Activated T-cell treated with anti-CD3 and anti-CD28 coated beads, Interleukin-2, amount 50 U/mL, for 48 hours (primary cell): ENCODE results near the gene OR2T27.
"Not testable (repeated sequence)": the region's sequence is repeated elsewhere in the genome, so short reads cannot be mapped to it uniquely, and the experiment has no call there.

Experiments
- DNase-seq, 2 experiments: peaks; one replicate each; pipeline ENCODE4 v3.0.0-alpha.2; 2020

OR2T27 gene, protein sequence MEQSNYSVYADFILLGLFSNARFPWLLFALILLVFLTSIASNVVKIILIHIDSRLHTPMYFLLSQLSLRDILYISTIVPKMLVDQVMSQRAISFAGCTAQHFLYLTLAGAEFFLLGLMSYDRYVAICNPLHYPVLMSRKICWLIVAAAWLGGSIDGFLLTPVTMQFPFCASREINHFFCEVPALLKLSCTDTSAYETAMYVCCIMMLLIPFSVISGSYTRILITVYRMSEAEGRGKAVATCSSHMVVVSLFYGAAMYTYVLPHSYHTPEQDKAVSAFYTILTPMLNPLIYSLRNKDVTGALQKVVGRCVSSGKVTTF

DNA sequence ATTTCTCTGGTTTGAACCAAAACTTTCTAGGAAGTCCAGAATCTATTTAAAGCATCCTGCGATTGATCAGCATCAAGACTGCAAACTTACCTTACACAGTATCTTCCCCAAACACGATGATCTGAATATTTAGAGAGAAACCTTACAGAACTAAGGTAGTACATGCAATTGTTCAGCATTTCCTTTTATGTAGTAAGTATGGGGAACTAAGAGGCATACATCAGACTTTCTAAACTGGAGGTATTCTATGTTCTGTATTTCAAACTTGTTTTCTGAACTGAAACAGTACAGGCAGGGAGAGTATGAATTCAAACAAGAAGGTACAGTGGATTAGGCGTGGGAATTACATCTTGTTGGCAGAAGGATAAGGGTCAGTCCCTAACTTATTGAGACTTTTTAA, at the start of gene OR2T27:
OR2T27 (minus strand) TSS at position 175 of the 400 bp plus-strand sequence. CDS start 4,644 bp downstream, outside the sequence.
- not testable (repeated sequence) for DNase-seq

DNA sequence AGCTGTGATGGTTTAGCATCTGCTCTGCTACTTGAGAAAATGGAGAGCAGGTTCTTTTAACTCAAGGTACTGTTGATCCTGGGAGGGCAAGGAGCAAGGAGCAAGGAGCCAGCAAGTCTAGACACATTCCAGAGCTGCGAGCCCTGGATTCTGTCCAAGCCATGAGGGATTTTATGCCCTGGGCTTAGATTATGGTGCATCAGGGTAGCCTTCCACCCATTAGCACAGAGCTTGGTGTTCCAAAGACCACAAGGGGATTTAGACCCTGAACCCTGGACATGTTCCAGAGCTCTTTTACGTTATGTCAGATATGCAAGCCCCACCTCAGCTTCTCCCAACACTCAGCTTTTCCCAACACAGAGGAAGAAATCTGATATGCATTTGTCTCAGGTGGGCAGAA, 49.3 kb upstream of the OR2T27 start:
- no peak for DNase-seq

DNA sequence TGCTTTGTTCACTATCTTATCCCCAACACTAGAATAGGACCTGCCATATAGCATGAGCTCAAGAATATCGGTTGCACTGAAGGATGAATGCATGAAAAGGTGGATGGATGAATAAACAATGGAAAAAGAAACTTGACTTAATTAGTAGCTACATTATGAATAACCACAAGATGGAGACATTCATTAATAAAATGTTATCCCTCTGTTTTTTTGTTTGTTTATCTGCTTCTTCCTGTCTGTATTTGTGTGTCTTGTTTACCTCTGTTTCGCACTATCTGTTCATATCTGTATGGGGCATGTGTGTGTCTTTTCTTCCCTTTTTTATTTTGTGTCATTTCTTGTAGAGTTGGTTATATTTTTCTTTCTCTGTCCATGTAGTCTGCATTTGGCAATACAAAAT, 48.3 kb upstream of the OR2T27 start:
- no peak for DNase-seq

DNA sequence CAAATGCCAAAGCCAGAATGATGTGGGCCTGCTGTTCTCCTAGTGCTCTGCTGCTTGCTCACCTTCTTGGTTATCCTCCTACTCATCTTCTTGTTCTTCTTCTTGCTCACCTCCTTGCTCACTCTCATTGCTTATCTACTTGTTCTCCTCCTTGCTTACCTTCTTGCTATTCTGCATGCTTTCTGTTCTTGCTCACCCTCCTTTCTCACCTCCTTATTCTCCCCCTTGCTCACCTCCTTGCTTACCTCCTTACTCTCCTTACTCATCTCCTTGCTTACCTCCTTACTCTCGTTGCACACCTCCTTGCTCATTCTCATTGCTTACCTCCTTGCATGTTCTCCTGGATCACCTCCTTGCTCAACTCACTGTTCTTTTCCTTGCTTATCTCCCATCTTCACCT, 47.4 kb upstream of the OR2T27 start, which contains the start of gene OR14I1:
OR14I1 (minus strand) TSS at position 53 of the 400 bp plus-strand sequence.
- DNase-seq, result no peak

DNA sequence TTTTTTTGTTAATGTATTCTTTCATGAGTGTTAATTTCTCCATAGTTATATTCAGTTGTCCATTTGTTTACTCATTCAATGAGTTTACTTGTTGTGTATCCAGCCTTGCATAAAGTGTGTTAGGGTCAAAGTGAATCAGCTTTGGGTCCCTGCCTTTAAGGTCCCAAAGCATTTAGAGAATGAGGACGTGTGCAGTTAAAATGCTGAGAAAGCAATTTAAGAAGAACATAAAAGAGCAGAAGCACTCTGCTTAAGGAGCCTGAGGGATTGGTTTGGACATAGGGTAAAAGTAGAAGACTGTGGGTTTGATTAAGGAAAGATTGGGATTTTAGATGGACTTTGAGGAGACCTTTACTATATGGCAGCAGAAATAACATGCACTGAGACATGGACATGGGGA, 43.8 kb upstream of the OR2T27 start:
- DNase-seq, result no peak

DNA sequence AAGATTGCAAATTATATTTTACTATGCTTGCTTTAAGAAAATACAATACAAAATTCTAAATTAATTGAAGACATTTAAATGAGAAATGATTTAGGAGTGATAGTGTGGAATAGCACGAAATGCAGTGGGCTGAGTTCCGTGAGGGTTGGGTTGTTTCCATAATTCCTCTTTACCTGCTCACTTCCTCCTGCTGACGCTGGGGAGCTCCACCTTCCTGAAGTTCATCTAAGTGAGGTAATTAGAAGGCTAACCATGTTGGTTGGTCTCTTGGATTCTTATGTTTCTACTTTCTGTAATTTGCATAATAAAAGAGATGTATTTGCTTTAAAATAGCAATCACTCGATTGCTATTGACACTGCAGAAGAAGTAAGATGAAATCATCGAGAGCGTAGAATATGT, 42.6 kb upstream of the OR2T27 start:
- no peak for DNase-seq

DNA sequence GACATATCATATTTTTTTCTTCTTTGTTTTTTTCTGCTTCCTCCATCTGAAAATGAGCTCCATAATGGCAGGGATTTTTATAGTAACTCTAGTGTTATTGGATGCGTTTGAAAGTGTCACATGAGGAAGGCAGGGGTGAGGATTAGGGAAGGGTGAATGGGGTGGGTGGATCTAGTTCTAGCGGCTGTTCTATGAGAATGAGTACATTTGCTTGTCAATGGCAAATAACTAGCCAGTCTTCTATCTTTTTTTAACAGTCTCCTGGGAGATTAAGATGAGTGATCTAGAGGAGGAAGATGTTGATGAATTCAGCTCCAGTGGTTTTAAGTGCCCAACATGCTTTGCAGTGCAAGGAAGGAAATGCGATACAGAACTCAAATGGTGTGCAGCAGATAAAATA, 41.4 kb upstream of the OR2T27 start:
- no peak for DNase-seq

DNA sequence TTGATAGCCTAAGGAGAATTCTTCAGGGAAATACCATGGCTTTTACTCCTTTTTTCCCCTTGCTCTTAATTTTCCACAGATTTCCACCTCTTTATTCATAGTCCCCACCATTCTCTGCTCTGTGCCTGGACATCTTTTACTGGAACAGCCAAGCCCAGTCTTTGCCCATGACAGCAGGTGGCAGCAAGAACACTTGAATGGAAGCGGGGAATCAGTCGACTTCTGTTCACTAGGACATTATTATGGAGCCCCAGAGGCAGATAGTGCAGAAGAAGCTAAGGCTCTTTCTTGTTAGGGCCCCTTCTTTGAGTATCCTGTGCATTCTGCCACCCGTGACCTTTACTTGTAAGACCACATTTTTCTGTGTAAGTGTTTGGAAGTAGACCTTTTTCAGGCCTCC, 40.9 kb upstream of the OR2T27 start:
- DNase-seq, result no peak

DNA sequence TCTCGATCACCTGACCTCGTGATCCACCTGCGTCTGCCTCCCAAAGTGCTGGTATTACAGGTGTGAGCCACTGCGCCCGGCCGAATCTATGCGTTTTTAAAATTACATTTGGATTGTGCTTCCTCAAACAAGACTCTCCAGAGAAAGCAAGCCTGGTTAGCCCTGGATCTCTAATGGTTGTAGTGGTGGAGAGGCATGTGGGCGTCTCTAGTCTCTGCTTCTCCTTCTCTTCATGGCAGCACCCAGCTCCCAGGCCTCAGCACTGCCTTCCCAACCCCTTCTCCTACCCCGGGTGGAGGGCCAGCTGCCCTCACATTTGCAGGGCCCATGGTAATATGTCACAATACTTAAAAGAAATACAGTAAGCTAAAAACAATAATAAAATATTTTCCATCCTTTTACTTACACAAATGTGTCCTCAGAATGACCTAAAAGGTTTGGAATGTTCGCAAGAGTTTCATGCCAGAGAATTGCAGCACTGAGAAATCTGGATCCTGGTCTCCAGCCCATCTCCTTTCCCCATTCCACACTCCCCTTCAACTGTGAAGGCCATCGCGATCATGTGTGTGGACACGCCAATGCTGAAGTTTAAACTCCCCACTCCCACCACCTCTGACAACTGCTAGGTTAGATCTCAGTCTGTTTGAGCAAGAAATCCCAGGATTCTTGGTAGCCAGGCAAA, 40.3 kb upstream of the OR2T27 start:
- DNase-seq, result no peak

DNA sequence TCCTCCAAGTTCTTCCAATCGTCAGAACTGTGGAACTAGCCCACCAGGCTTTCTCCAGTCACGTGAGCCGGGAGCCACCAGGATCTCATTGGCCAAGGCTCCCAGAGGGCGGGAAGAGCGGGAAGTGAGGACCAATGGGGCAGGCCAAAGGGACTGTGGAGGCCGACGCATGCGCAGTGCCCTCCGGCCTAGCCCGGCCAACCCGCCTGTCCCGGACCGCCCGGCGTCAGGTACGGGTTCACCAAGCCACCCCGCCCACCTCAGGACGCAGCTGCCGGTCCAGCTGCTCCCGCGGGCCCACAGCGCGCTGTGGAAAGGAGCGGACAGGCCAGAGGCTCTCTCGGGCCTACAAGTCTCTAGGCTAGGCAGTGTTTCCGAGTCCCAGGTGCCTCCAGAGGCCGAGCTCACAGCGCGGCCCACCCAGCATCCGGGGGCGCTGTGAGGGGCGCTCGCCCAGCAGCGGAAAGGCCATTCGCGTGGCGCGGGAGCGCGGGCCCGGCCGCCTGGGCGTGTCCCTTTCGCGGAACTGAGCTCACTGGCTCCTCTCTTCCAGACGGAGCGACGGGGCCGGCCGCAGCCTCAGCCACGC, 36.3 kb upstream of the OR2T27 start:
- DNase-seq, result no peak

DNA sequence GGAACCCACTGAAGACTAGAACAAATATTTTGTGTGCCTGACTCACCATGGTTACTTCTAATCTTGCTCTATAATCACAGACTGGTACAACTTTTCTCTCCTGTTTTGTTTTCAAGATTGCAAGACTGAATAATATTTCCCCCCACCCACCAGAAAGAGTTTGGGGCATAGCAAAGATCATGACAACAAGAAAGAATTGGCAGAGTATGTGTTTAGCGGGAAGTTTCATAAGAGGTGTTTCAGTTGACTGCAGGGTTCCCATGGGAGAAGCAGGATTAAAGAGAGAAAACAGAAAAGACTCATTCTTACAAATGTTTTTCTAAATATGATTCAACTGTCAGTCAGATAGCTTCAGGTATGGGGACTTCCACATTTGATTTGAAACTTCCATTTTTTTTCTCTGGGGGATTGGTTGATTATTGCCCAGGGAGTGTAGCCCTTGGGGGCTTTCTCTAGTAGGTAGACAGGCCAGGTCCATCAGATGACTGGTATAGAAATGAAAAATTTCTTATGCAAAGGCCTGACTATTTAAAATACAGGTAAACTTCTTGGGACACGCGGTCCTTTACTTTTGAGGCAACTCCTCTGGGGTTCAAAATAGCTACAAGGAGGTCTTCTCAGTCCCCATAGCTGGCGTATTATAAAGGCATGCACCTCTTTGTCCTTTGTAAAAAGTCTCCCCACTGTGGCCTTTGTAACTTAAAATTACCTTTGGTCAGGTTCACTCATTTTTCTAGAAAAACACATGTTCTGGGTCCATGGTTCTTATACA, 33.4 kb upstream of the OR2T27 start:
- DNase-seq, result no peak

DNA sequence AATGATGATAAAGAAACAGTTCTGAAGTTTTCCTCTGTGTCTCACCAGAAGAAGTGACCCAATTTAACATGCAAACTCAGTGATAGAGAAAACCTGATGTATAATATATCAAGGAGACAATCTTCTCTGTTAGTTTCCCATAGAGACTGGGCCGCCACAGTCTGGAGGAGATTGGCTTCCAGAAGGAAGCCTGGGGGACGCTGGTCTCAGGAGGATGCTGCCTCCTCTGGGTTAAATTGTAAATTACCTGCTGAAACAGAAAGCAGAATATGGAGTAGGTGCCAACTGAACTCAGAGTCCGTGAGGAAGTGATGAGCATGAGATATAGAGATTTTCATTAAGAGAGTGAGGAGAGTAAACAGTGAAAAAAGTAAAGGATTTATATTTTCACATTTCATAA, 31.5 kb upstream of the OR2T27 start:
- peak in 1 of 2 experiments; percentile 22 for DNase-seq

DNA sequence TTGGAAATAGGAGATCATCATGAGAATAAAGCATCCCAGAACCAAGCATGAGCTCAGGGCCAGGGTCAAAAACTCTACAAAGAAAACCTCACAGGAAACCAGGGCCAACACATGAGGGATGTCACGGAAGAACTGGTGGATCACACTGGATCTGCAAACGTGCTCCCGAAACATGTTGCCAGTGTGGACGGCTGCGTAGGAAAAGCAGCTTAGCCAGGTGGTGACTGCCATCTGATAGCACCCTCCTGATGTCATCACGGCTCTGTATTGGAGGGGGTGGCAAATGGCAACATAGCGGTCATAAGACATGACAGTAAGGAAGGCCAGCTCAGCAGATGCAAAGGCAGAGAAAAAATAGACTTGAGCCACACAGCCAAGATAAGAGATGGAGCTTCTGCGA, 26.3 kb upstream of the OR2T27 start:
- no peak for DNase-seq

DNA sequence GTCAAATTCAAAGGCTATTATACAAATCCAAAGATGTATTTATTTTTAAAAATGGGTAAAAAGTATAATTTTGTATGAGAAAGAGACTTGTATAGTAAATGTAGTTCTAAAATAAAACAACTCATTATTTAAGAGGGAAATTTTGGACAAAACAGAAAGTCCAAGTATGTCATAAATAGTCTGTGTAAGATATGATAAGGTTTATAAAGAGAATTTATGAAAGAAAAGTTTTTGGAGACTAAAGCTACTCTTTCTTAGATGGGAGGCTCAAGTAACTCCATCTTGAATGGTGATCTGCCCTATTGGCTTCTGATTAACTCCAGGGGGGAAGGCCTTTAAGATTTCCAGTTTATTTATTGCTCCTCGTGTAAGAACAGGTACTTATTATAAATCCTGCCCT, 14.7 kb upstream of the OR2T27 start:
- no peak for DNase-seq

DNA sequence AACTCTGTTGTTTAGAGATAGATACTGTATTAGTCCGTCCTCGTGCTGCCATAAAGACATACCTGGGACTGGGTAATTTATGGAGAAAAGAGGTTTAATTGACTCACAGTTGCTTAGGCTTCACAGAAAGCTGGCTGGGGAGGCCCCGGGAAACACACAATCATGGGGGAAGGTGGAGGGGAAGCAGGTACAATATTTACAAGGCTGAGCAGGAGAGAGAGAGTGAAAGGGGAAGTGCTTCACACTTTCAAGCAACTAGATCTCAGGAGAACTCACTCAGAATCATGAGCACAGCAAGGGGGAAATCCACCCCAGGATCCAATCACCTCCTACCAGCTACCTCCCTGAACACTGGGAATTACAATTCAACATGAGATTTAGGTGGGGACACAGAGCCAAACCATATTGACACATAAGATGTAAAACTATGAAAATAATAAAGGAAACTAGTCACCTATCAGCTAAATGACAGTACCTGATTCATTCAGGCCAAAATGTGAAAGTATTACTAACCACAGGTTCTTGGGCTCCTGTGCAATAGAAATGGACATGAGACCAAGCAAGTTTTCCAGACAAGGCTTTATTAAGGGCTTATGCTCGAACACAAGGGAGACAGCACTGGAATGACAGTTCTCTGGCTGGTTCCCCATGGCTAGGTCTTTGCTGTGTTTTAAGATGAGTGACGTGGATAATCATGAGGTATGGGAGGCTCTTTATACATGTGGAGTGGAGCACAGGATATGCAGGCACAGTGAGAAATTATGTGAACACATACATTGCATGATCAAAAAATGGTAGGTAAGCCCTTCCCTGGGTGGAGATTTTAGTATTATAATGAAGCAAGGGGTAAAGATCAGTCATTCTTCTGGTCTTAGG, 8.4 kb upstream of the OR2T27 start:
- DNase-seq, result not testable (repeated sequence)

DNA sequence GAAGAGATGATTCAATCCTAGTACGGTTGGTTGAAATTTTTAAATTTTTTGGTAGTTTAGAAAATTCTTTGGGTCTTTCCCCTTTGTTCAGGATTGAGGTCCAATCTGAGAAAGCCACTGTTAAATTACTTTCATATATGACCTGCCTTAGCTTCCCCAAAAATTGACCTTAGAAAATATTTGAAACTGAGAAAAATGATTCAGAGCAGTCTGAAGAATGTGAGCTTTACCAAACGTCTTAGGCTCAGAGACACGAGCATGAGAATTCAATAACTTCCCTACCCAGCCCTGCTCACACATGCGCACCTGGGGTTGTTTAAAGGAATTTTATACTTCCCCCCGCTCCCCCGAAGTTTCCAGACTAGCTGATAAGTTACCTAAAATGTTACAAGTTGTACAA, 1.5 kb upstream of the OR2T27 start:
- not testable (repeated sequence) for DNase-seq

DNA sequence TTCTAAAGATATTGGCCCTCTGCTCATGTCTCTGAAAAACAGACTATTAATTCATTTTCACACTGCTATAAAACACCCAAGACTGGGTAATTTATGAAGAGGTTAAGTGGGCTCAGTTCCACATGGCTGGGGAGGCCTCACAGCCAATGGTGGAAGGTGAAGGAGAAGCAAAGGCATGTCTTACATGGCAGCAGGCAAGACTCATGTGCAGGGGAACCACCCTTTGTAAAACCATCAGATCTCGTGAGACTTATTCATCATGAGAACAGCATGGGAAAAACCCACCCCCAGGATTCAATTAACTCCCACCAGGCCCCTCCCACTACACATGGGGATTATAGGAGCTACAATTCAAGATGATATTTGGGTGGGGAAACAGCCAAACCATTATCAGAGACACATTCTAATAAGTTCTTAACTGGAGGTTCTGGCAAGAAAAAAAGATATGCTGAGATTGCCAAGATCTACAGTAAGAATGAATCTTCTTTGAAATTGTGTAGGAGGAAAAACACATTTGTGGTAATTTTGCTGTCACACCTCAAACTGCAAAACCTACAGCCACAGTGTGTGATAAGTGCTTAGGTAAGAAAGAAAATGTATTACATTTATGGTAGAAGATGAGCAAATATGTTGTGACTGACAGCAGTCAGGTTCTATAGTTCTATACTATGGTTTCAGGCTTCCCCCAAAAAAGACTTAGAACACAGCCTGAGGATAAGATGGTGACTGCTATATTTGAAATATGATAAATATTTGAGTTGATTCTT, 6.4 kb downstream of the OR2T27 start:
- DNase-seq, result not testable (repeated sequence)

DNA sequence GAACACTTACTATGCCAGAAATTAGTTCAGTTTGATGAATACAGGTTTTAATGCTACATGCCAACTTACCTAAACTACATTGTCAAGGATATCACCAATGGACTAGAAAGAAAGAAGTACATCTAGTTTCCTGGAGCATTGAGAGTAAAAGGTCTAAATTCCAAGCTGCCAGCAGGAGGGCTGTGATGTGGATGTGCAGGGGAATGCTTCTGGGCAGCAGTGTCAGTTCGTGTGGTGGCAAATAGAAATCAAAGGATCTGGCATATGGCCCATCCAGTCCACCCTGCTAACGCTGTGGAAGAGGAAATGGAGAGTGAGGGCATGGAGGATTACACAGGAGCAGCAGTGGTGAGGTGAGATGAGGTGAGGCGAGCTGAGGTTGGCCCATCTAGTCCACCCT, 10.2 kb downstream of the OR2T27 start, which contains the start of gene OR2T35:
OR2T35 (minus strand) TSS at position 101 of the 400 bp plus-strand sequence. CDS start 6,020 bp downstream, outside the sequence.
- not testable (repeated sequence) for DNase-seq

DNA sequence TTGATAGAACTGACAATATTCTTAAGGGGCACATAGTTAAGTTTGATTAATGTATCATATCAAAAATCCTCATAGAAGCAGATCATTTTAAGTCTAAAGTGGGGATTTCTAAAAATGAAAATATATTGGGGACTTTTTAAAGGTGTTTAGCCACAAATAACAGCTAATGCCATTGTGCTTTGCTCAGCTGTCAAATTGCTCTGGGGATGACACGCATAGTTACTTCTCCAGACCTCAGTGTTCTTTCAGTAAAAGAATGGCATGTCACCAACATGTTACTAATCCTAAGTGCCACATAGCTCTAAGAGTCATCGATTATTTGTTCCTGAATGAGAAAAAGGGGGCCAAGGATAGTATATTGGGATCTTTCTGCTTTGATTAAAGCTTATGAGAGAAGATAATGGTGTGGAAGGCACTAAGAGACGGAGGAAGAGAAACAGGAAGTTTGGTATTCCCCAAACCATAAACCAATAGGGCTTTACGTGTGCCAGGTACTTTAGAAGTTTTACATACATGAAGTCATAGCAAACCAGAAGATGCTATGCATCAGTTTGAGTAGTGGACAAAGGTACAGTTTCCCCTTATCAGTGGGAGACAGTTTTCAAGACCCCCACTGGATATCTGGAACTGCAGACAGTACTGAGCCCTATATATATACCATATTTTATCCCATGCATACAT, 12.2 kb downstream of the OR2T27 start:
- not testable (repeated sequence) for DNase-seq

DNA sequence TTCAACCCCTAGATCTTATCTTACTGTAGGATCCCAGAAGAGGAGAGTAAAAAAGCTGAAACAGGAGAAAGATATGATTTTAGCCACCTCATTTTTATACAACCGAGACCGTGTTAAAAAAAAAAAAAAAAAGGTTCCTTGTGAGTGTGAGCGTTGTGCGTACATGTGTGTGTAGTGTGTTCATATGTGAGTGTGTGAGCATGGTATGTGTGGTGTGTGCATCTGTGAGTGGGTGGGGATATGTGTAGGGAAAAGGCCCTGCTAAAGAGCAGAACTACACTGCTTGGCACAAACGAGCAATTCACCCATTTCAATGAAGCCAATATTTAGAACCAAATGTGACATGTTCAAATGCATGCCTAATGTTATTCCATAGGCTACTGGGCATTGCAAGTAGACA, 13.7 kb downstream of the OR2T27 start:
- DNase-seq, result not testable (repeated sequence)

DNA sequence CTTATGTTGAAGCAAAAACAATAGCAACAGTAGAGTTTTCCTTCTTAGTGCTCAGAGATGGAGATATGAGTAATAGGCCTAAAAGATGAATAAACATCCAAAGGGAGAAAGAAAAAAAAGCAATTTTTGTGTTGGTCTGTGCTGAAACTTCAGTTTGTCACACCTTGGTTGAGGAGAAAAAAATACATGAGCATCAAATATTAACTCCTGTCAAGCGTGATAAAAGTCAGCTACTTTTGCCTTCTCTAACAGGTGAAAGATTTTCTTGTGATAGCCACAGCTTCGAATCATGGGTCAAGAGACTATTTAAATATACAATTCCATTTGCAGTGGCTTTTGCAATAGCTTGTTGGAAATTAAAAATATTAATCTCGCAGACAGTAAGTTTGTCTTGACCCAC, 14.4 kb downstream of the OR2T27 start:
- not testable (repeated sequence) for DNase-seq
